GM21576 (cell line): ENCODE measurements around the gene ADARB2.

Experiments used
- ATAC-seq: cut with Tn5 transposase; IDR thresholded peaks from one replicate; pipeline ENCODE4 v1.9.1; 2021; ENCODE audit warnings: mild to moderate bottlenecking, moderate library complexity; ENCODE audit not compliant: unreplicated experiment

Gene ADARB2

GRCh38 chr10:1573981-1574380 is 163.3 kb downstream of the ADARB2 start:
- ATAC-seq = no peak

- no peak for ATAC-seq
Observed at GRCh38 chr10:1573334-1573969, 163.9 kb downstream of the ADARB2 start.

- ATAC-seq = no peak
Observed at GRCh38 chr10:1572519-1573333, 164.6 kb downstream of the ADARB2 start.

GRCh38 chr10:1571587-1572237 is 165.6 kb downstream of the ADARB2 start:
- ATAC-seq = no peak

GRCh38 chr10:1570416-1571051 is 166.8 kb downstream of the ADARB2 start:
- ATAC-seq = no peak

- no peak for ATAC-seq
Observed at GRCh38 chr10:1569208-1569607, 168.1 kb downstream of the ADARB2 start.

- no peak for ATAC-seq
Observed at GRCh38 chr10:1567742-1568495, 169.4 kb downstream of the ADARB2 start.

GRCh38 chr10:1567152-1567551 is 170.2 kb downstream of the ADARB2 start:
- ATAC-seq = no peak

GRCh38 chr10:1564791-1565190 is 172.5 kb downstream of the ADARB2 start:
- ATAC-seq = no peak

GRCh38 chr10:1563028-1563427 is 174.3 kb downstream of the ADARB2 start:
- no peak for ATAC-seq

GRCh38 chr10:1561731-1562337 is 175.5 kb downstream of the ADARB2 start:
- no peak for ATAC-seq

- no peak for ATAC-seq
Observed at GRCh38 chr10:1560535-1561192, 176.7 kb downstream of the ADARB2 start.

- no peak for ATAC-seq
Observed at GRCh38 chr10:1559761-1560160, 177.6 kb downstream of the ADARB2 start.

- no peak for ATAC-seq
Observed at GRCh38 chr10:1559311-1559710, 178.0 kb downstream of the ADARB2 start.

- no peak for ATAC-seq
Observed at GRCh38 chr10:1558906-1559305, 178.4 kb downstream of the ADARB2 start.

GRCh38 chr10:1557081-1557480 is 180.2 kb downstream of the ADARB2 start:
- ATAC-seq = no peak

- no peak for ATAC-seq
Observed at GRCh38 chr10:1556496-1556895, 180.8 kb downstream of the ADARB2 start.

- ATAC-seq = no peak
Observed at GRCh38 chr10:1553951-1554350, 183.4 kb downstream of the ADARB2 start.

GRCh38 chr10:1552881-1553670 is 184.2 kb downstream of the ADARB2 start:
- no peak for ATAC-seq
